Neural crest cell (in vitro differentiated cells): ENCODE results near the gene IGFALS. TPM values are rescaled to one million over a fixed set of nuclear protein-coding genes. Genes with fewer than 3 reads are reported as not detected.

Experiments
- DNase-seq: peaks from one replicate; pipeline ENCODE4 v3.0.0; 2021; ENCODE audit warnings: low read depth, mixed read lengths, low spot score
- H3K27ac Mint-ChIP-seq: one replicate; pipeline ENCODE4 v1.8.0; 2021; ENCODE audit warnings: mild to moderate bottlenecking, mixed read lengths; ENCODE audit not compliant: unreplicated experiment
- H3K27me3 Mint-ChIP-seq: 2 replicates; pipeline ENCODE4 v1.8.0; 2021; ENCODE audit warnings: low read depth, mild to moderate bottlenecking, mixed read lengths
- H3K36me3 Mint-ChIP-seq: 2 replicates; pipeline ENCODE4 v1.8.0; 2021; ENCODE audit warnings: low read depth, mild to moderate bottlenecking, mixed read lengths
- H3K4me1 Mint-ChIP-seq: 2 replicates; pipeline ENCODE4 v1.8.0; 2021; ENCODE audit warnings: mixed read lengths
- H3K4me3 Mint-ChIP-seq: one replicate; pipeline ENCODE4 v1.8.0; 2021; ENCODE audit warnings: mild to moderate bottlenecking, mixed read lengths
- H3K9me3 Mint-ChIP-seq: 2 replicates; pipeline ENCODE4 v1.8.0; 2021; ENCODE audit warnings: mixed read lengths
- total RNA-seq: library from RNA; stranded (reverse); gene quantifications from 2 replicates; pipeline ENCODE4 v1.2.1, GENCODE V29; 2021
- TF ChIP-seq, protein P1 (sequence below): fragments of 200-600 bp; sonication (generic); conservative IDR thresholded peaks from 2 replicates; pipeline ENCODE4 v1.5.0; 2021; ENCODE audit warnings: antibody characterized with exemption, mild to moderate bottlenecking

IGFALS gene
- total RNA-seq, 1 donor from 2014 or later: 0.14 TPM

DNA sequence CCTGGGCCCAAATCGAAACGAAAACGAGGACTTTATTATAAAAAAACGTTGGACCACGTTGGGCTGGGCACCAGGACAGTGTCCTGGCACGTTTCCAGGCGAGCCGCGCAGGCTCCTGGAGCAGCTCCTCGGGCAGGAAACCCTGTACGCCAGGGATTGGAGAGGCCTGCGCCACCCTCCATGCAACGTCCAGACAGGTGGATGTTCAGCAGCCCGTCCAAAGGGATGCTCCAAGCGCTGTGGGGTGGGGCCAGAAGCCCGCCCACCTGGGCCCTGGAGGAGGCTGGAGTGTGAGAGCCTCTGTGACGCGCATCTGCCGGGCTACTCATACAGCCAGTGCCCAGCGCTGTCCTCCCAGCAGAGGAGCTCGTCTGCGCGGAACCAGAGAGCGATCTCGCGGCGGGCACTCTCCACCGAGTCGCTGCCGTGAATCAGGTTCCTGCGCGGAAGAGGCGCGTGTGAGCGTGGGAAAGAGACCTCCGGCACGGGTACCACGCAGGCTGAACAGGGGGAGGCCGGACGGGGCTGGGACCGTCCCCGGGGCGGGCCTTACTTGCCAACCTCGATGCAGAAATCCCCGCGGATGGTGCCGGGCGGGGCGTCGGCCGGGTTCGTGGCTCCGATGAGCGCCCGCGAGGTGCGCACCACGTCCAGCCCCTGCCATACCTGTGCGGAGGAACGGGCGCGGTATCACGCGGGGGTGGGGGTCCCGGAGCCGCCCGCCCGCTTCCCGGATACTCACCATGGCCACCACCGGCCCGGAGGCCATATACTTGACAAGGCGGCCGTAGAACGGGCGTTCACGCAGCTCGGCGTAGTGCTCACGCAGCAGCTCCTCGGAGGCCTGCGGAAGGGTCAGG is 22.9 kb downstream of the IGFALS start:
- H3K27ac Mint-ChIP-seq: peak overlapping the region; percentile 83
- H3K36me3 Mint-ChIP-seq: peaks cover 6% of the 10 kb centered on the region
- DNase-seq: no peak
- H3K9me3 Mint-ChIP-seq: no peaks in the 10 kb centered on the region
- TF ChIP-seq, protein P1, sequence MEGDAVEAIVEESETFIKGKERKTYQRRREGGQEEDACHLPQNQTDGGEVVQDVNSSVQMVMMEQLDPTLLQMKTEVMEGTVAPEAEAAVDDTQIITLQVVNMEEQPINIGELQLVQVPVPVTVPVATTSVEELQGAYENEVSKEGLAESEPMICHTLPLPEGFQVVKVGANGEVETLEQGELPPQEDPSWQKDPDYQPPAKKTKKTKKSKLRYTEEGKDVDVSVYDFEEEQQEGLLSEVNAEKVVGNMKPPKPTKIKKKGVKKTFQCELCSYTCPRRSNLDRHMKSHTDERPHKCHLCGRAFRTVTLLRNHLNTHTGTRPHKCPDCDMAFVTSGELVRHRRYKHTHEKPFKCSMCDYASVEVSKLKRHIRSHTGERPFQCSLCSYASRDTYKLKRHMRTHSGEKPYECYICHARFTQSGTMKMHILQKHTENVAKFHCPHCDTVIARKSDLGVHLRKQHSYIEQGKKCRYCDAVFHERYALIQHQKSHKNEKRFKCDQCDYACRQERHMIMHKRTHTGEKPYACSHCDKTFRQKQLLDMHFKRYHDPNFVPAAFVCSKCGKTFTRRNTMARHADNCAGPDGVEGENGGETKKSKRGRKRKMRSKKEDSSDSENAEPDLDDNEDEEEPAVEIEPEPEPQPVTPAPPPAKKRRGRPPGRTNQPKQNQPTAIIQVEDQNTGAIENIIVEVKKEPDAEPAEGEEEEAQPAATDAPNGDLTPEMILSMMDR: no peak
- H3K4me3 Mint-ChIP-seq: peak overlapping the region; percentile 85
- peaks cover 8% of the 10 kb centered on the region for H3K4me1 Mint-ChIP-seq
- H3K27me3 Mint-ChIP-seq: peaks cover 6% of the 10 kb centered on the region

DNA sequence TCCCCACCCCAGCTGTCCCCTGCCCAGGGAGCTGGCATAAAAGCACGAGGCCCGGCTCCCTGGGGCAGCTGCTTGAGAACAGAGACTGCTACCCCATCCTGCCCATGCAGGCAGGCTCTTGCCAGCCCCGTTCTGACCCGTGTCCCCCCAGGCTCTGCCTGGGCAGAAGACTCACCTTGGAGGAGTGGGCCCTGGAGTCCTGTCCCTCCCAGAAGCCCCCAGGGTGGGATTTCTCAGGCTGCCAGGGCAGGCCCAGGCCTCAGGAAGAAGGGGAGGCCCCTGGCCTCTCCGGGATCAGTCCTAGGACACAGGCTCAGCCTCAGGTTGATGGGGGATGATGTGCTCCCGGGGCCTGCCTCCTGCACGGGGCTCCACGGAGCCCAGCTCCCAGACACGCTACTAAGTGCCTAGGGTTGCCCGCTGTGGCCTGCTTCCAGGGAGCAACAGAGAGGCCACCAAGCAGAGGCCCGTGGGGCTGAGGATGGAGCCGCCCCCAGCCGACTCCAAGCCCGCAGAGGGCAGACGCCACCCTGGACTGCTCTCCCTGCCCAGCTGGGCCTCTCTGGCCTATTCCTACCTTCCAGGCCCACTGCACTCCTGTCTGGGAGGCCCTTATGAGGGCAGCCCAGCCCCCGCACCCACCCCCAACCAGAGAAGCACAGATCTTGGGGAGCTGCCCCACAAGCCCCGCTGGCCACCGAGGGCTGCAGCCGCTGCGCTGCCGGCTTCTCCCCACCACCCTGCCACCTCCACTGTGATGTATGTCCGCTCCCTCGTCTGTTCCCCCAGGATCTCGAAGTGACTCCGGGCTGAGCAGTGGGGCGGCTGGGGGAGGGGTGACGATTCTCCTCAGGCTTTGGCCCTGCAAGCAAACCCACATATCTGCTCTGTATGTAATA is 23.9 kb downstream of the IGFALS start:
- no peak overlapping the region for H3K27ac Mint-ChIP-seq
- peaks cover 6% of the 10 kb centered on the region for H3K36me3 Mint-ChIP-seq
- DNase-seq: no peak
- TF ChIP-seq, protein P1: no peak
- peaks cover 8% of the 10 kb centered on the region for H3K4me1 Mint-ChIP-seq
- H3K4me3 Mint-ChIP-seq: peak overlapping the region; percentile 85
- H3K9me3 Mint-ChIP-seq: no peaks in the 10 kb centered on the region
- peaks cover 6% of the 10 kb centered on the region for H3K27me3 Mint-ChIP-seq

DNA sequence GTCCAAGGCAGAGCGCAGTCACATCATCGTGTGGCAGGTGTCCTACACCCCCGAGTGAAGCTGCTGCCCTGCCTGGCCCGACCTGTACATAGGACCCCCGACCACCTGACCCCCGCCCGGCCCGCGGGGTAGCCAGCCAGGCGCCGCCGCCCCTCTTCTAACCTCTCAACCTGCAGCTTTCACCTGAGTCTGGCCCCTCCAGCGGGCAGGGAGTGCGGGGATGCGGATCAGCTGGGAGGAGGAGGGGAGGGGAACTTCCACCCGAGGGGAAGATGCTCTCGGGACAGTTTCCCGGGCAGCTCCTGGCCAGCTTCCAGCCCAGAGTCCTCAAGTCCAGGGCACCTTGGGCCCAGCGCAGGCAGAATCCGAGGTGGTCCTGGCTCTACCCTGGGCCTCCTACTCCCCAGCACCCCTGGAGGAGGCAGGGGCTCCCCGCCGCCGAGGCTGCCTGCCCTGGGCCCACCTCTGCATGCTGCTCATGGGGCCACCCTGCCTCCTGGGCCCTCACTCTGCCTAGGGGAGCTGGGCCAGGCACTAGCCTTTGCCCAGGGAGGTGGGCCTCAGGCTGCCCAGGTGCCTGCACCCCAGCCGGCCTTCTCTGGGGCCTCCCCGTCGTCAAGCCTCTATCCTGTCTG is 24.6 kb downstream of the IGFALS start:
- Mint-ChIP-seq H3K4me3 (peak overlapping the region; percentile 85), H3K27me3 (peaks cover 6% of the 10 kb centered on the region), H3K4me1 (peaks cover 8% of the 10 kb centered on the region), H3K36me3 (peaks cover 6% of the 10 kb centered on the region), H3K9me3 (no peaks in the 10 kb centered on the region), H3K27ac (no peak overlapping the region)
- TF ChIP-seq, protein P1: no peak
- no peak for DNase-seq

DNA sequence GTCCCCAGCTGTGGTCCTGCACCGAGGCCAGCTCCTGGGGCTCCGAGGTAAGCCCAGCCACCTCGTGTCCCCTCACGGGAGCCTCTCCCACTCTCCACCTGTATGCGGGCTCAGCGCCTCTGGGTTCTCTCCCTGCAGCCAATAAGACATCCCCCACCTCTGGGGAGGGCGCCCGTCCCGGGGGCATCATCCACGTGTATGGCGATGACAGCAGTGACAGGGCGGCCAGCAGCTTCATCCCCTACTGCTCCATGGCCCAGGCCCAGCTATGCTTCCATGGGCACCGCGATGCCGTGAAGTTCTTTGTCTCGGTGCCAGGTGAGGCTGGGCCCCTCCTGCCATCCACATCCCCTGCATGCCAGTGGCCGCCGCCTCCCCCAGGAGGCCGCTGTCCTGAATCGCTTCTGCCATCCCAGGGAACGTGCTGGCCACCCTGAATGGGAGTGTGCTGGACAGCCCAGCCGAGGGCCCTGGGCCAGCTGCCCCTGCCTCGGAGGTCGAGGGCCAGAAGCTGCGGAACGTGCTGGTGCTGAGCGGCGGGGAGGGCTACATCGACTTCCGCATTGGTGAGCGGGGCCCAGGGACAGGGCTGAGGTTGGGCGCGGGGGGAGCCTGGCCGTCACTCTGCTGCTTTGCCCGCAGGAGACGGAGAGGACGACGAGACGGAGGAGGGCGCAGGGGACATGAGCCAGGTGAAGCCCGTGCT is 25.3 kb downstream of the IGFALS start:
- no peak for DNase-seq
- Mint-ChIP-seq H3K4me3 (peak overlapping the region; percentile 47), H3K4me1 (peaks cover 8% of the 10 kb centered on the region), H3K27me3 (peaks cover 6% of the 10 kb centered on the region), H3K36me3 (peaks cover 6% of the 10 kb centered on the region), H3K9me3 (no peaks in the 10 kb centered on the region), H3K27ac (no peak overlapping the region)
- TF ChIP-seq, protein P1: no peak
